GM18858 (cell line): Measurements from ENCODE around the gene TTC27.
"Not testable (repeated sequence)": the region's sequence is repeated elsewhere in the genome, so short reads cannot be mapped to it uniquely, and the experiment has no call there.

ENCODE experiments used
- ATAC-seq: cut with Tn5 transposase; IDR thresholded peaks from one replicate; pipeline ENCODE4 v1.9.1; 2021; ENCODE audit not compliant: unreplicated experiment

The TTC27 gene

DNA sequence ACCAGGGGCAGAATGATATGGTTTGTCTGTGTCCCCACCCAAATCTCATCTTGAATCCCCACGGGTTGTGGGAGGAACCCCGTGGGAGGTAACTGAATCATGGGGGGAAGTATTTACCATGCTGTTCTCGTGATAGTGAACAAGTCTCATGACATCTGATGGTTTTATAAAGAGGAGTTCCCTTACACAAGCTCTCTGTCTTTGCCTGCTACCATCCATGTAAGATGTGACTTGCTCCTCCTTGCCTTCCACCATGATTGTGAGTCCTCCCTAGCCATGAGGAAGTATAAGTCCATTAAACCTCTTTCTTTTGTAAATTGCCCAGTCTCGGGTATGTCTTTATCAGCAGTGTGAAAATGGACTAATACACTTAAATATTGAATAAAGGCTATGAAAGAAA, 218.4 kb downstream of the TTC27 start:
- not testable (repeated sequence) for ATAC-seq

DNA sequence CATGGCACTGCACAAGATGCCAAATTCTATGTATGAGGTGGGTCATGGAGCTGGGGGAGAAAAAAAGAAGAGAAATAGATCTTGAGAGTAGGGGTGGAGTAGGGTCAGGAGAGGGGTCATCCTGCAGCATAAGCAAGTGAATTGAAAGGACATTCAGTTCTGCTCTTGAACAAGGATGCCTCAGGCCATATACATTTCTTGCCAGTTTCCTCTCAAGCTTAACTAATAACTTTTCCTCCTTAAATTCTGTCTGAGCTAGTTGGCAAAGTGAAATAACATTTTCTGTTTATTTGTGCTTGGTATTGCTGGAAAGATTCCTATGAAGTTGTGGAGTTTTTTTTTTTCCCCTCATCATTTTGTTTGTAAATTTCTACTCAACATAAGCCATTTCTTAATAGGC, 219.9 kb downstream of the TTC27 start:
- no peak for ATAC-seq

DNA sequence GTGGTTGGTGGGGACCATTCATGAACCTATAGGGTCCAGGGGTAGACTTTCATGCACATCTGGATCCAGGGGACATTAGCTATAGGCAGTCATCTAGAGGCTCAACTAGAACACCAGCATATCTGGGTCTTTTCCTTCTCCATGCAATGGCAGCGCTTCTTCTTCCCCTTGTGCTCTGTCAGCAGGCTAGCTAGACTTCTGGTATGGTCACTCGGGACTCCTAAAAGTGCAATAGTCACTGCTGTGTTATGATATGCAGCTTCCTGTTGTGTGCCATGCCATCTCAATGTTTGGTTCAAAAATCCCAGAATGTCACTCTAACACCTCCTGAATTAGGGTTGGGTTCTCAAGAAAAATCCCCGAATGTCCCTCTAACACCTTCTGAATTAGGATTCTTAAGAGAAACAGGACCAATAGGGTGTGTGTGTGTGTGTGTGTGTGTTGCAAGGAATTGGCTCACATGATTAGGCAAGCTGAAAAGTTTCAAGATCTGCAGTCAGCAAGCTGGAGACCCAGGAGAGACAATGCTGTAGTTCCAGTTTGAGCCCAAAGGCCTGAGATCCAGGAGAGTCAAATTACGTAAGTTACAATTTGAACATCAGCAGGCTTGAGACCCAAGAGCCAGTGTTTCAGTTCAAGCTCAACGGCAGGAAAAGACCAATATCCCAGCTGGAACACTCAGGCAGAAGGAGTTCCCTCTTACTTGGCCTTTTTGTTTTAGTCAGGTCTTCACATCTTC, 221.8 kb downstream of the TTC27 start:
- no peak for ATAC-seq

DNA sequence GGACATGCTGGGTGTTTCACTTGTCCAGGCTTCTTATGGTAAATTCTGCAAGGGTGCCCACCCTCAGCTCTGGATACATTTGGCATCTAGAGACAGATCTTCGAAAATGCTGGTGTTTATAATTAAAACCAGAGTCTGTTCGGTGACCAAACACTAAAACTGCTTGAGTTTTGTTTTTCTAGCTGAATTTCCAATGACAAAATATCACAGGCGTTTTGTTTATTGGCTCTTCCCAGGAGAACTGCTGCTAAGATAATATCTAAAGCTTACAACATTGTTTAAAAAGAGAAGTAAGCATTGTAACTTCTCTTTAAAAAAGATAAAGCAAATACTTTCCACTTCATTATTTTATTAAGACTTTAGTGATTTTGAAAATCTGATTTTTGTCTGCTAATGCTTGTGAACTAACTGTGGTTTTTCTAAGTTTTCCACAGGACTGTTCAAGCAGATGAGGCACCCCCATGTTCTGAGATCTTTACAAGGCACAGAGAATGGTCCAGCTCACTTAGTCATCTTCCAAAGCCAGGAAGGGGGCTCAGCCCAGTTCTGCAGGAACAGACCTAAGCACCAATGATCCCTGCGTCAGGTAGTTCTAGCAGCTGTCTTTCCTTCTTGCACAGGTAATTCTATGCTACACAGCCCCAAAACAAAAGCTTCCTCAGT, 224.1 kb downstream of the TTC27 start:
- ATAC-seq = no peak

DNA sequence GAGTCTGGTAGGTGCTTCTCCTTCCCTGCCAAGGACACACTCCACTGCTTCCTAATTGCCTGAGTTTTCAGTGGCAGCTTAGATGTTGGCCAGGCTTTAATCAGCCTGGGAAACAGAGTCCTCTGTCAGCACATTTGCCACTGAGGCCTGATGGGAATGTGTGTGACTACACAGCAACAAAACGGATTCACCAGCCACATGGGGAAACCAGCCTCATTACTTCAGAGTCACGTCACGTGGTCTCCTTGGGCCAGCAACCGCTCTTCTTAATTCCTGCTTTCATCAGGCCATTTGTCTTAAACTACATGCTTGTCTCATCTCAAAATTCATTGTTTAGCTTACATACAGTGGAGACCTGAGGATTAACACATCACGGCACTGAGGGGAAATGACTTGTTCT, 225.0 kb downstream of the TTC27 start:
- no peak for ATAC-seq

DNA sequence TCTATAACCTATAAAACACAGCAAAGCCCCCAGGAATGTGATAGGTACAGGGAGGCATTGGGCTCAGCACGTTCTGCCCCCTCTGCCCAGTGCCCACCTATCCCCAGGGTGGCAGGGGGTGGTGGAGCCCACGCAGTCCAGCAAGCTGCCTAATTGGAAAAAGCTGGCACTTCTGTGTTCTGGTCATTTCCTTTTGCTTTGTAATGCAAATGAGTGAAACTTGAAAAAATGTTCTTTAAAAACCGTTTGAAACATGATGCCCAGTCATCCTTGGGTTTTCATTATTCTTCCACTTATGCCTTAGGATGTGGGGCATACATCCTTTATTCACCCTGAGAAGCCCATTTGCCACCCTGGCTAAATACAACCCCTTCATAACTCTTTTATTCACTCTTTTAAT, 229.0 kb downstream of the TTC27 start:
- no peak for ATAC-seq

DNA sequence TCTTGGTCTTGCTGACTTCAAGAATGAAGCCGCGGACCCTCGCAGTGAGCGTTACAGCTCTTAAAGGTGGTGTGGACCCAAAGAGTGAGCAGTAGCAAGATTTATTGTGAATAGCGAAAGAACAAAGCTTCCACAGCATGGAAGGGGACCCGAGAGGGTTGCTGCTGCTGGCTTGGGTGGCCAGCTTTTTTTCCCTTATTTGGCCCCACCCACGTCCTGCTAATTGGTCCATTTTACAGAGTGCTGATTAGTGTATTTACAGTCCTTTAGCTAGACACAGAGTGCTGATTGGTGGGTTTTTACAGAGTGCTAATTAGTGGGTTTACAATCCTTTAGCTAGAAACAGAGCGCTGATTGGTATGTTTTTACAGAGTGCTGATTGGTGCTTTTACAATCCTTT, 230.9 kb downstream of the TTC27 start:
- no peak for ATAC-seq

DNA sequence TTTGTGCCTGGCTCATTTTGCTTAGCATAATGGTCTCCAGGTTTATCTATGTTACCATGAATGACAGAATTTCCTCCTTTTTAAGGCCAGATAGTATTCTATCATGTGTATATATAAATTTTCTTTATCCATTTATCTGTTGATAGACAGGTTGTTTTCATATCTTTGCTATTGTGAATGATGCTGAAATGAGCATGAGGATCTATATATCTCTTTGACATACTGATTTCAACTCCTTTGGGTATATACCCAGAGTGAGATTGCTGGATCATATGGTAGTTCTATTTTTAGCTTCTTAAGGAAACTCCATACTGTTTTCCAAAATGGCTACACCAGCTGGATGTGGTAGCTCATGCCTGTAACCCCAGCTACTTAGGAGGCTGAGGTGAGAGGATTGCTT, 232.5 kb downstream of the TTC27 start:
- no peak for ATAC-seq

DNA sequence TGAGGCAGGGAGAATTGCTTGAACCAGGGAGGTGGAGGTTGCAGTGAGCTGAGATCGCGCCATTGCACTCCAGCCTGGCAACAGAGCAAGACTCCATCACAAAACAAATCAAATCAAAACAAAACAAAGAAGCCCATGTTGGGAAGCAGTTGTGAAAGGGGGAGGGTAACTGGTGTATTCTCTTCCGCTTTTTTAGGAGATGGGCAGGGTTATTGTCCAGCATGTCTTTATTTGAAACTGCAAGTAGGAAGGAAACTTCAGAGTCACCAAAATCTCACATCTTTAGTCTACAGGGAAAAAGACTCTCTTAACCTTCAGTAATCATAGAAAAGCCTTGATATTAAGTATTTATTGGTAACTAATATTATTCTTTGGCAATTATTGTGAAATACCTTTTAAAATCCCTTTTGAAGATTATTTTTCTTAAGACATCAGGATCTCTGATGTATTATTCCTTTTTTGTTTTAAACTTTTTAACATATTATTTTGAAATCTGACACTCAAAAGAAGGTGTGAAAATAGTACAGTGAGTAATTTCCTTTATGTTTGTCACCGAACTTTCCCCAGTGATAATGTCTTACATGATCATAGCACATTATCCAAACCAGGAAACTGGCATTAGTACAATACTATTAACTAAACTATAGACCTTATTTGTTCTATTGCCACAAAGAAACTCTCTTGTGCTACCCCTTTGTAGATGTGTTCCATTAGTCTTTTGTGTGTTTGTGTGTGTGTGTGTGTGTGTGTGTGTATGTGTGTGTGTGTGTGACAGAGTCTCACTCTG, 234.6 kb downstream of the TTC27 start:
- no peak for ATAC-seq

DNA sequence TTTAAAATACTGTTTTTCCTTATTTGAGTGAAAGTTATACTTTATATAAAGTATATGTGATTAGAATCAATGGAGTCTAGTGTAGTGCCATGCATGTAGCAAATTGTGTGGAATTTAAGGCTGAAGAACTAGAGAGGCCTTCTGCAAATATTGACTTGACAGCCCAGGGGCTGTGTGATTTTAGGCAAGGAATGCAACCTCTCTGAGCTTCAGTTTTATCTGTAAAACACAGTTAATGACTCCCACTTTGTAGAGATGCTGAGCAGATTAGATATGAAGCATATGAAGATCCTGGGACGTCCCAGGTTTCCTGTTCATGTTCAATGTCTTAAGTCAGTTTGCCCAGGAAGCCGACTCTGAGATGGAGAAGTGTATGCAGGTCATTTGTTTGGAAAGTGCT, 235.5 kb downstream of the TTC27 start:
- no peak for ATAC-seq

DNA sequence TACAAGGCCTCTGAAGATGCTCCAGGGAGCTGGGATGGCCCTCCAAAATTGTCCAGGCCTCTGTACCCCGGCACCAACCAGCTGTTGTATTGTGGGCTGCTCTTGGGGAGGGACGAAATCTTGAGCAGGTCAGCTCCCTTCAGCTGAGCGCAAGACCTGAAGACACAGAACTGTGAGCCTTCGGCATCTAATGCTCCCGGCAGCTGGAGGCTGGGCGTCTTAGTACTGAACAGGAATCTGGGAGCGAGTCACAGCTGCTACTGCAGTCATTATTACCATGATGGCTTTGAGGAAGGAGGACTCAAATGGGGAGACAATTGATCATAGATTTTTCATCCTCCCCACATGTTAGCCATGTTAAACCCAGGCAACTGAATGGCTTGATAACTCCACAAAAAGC, 236.0 kb downstream of the TTC27 start:
- no peak for ATAC-seq

DNA sequence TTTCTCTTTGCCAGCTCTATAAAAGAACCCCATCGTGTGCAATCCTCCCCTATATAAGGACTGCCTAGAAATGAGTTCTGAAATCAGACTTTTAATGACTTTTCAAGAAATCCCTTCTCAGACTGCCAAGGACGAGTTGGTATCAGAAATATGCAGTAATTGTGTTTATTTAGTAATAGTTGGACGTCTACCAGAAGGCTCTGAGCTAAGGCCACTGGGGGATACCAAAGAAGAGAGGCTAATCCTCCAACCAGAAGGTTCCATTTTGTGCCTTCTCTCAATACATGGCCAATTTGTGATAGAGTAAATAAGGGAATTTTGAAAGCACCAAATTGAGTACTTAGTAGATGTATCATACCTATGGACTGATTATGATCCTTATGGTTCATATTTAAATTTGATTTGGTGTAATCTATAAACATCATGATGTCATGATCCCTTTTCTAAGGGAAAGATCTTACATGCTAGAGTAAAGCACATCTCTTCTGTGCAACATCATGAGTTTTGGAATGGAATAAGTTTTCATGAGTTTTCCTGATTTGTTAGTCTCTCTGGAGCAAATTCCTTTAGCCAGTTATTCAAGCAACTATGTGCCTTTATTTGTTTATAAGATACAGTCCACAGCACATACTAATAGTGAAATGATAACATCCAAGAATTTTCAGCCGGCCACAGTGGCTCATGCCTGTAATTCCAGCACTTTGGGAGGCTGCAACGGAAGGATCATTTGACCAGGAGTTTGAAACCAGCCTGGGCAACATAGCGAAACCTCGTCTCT, 236.7 kb downstream of the TTC27 start:
- ATAC-seq = no peak

DNA sequence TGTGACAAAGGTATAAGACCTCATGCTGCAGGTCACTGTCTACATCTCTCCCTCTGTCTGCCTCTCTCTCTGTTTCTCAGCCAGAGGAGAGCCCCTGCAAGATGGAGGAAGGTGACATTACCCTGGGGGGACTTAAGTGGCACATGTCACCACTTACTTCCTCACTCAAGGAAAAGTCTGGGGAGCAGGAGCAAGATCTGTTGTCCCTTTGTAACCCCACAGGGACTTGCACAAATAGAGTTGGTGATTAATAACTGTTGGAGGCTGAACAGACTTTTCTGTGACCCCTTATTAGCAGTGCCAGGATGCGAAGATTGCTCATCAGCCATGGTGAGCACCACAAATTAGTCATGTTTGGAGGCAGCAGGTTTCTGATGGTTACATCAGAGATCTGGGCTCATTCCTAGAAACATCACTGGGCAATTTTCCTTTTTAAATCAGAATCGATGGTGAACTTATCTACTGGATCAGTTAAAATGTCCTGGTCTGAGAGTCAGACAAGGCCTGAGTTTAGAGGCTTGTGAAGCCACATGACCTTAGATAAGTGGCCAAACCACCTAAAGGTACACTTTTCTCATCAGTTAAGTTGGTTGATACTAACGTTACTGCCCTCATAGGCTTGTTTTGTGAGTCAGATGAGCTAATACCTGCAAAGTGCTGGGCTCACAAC, 237.7 kb downstream of the TTC27 start:
- ATAC-seq = no peak

DNA sequence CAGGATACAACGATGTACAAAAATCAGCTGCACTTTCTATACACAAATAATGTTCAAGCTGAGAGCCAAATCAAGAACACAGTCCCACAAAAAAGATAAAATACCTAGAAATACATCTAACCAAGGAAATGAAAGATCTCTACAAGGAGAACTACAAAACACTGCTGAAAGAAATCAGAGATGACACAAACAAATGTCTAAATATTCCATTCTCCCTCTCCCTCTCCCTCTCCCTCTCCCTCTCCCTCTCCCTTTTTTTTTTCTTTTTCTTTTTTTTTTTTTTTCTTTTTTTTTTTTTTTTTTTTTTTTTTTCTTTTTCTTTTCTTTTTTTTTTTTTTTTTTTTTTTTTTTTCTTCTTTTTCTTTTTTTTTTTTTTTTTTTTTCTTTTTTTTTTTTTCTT, 238.6 kb downstream of the TTC27 start:
- ATAC-seq = not testable (repeated sequence)
